Osteocyte (in vitro differentiated cells): Measurements from ENCODE around the gene INPP1. TPM values are rescaled to one million over a fixed set of nuclear protein-coding genes. Genes with fewer than 3 reads are reported as not detected.

ENCODE experiments used
- DNase-seq: peaks from one replicate; pipeline ENCODE4 v3.0.0; 2021; ENCODE audit warnings: mixed read lengths; ENCODE audit not compliant: unreplicated experiment; ENCODE audit errors: extremely low spot score
- H3K27ac Mint-ChIP-seq: one replicate; pipeline ENCODE4 v1.8.0; 2021; ENCODE audit warnings: mild to moderate bottlenecking, mixed read lengths; ENCODE audit not compliant: unreplicated experiment
- H3K27me3 Mint-ChIP-seq: one replicate; pipeline ENCODE4 v1.8.0; 2021; ENCODE audit warnings: mixed read lengths; ENCODE audit not compliant: unreplicated experiment
- H3K36me3 Mint-ChIP-seq: one replicate; pipeline ENCODE4 v1.8.0; 2021; ENCODE audit warnings: mixed read lengths; ENCODE audit not compliant: unreplicated experiment
- H3K4me1 Mint-ChIP-seq: one replicate; pipeline ENCODE4 v1.8.0; 2021; ENCODE audit warnings: mixed read lengths; ENCODE audit not compliant: unreplicated experiment
- H3K4me3 Mint-ChIP-seq: one replicate; pipeline ENCODE4 v1.8.0; 2021; ENCODE audit warnings: mild to moderate bottlenecking, moderate library complexity, mixed read lengths; ENCODE audit not compliant: unreplicated experiment
- H3K9me3 Mint-ChIP-seq: one replicate; pipeline ENCODE4 v1.8.0; 2021; ENCODE audit warnings: mixed read lengths; ENCODE audit not compliant: unreplicated experiment
- CTCF ChIP-seq: fragments of 200-600 bp; sonication (generic); IDR thresholded peaks from 2 replicates; pipeline ENCODE4 v1.5.0; 2021; ENCODE audit warnings: antibody characterized with exemption, mild to moderate bottlenecking, moderate library complexity
- total RNA-seq: library from RNA; stranded (reverse); gene quantifications from 2 replicates; pipeline ENCODE4 v1.2.1, GENCODE V29; 2021

The INPP1 gene
- total RNA-seq, 1 donor from 2014 or later, result 17.3 TPM

- peaks cover 7% of the 10 kb centered on the region for H3K27me3 Mint-ChIP-seq
- DNase-seq, result no peak
- no peaks in the 10 kb centered on the region for H3K36me3 Mint-ChIP-seq
- peaks cover 14% of the 10 kb centered on the region for H3K4me1 Mint-ChIP-seq
- no peak overlapping the region for H3K4me3 Mint-ChIP-seq
- H3K9me3 Mint-ChIP-seq, result no peaks in the 10 kb centered on the region
- TF ChIP-seq CTCF, result no peak
- H3K27ac Mint-ChIP-seq, result no peak overlapping the region
Observed at GRCh38 chr2:190323406-190323805, 20.0 kb upstream of the INPP1 start.

- Mint-ChIP-seq H3K27ac (no peak overlapping the region), H3K9me3 (no peaks in the 10 kb centered on the region), H3K4me3 (no peak overlapping the region), H3K36me3 (no peaks in the 10 kb centered on the region), H3K27me3 (peaks cover 16% of the 10 kb centered on the region), H3K4me1 (no peaks in the 10 kb centered on the region)
- DNase-seq, result no peak
- no peak for TF ChIP-seq CTCF
Observed at GRCh38 chr2:190325588-190325987, 17.8 kb upstream of the INPP1 start.

- DNase-seq, result no peak
- no peaks in the 10 kb centered on the region for H3K9me3 Mint-ChIP-seq
- no peak for TF ChIP-seq CTCF
- H3K27me3 Mint-ChIP-seq, result peaks cover 18% of the 10 kb centered on the region
- no peaks in the 10 kb centered on the region for H3K36me3 Mint-ChIP-seq
- no peak overlapping the region for H3K4me3 Mint-ChIP-seq
- no peaks in the 10 kb centered on the region for H3K4me1 Mint-ChIP-seq
- no peak overlapping the region for H3K27ac Mint-ChIP-seq
Observed at GRCh38 chr2:190327867-190328572, 15.4 kb upstream of the INPP1 start.

- Mint-ChIP-seq H3K27me3 (peaks cover 16% of the 10 kb centered on the region), H3K36me3 (no peaks in the 10 kb centered on the region), H3K4me1 (no peaks in the 10 kb centered on the region), H3K9me3 (no peaks in the 10 kb centered on the region), H3K27ac (no peak overlapping the region), H3K4me3 (no peak overlapping the region)
- no peak for DNase-seq
- peak; percentile 53 for TF ChIP-seq CTCF
Observed at GRCh38 chr2:190328573-190329147, 14.7 kb upstream of the INPP1 start.

GRCh38 chr2:190333395-190333794 lies 10.0 kb upstream of the INPP1 start:
- no peak for TF ChIP-seq CTCF
- no peak overlapping the region for H3K27ac Mint-ChIP-seq
- no peaks in the 10 kb centered on the region for H3K9me3 Mint-ChIP-seq
- peaks cover 10% of the 10 kb centered on the region for H3K27me3 Mint-ChIP-seq
- no peak overlapping the region for H3K4me3 Mint-ChIP-seq
- H3K4me1 Mint-ChIP-seq, result no peaks in the 10 kb centered on the region
- no peak for DNase-seq
- no peaks in the 10 kb centered on the region for H3K36me3 Mint-ChIP-seq
